ENCODE data around the gene ATAD2B.

The ATAD2B gene

GRCh38 chr2:23760736-23761135 lies 166.2 kb downstream of the ATAD2B start:
- no peak overlapping the region for H2AFZ ChIP-seq (ENCODE audit: low read length)
- H4K8ac ChIP-seq (ENCODE audit: low read depth, low read length), result no peak overlapping the region
- H3K14ac ChIP-seq (ENCODE audit: low read length), result no peak overlapping the region
- H3K18ac ChIP-seq (ENCODE audit: low read length), result no peak overlapping the region
- no peak overlapping the region for H3K4me2 ChIP-seq (ENCODE audit: insufficient read depth, low read length, poor library complexity, severe bottlenecking)
- DNase-seq (ENCODE audit: low spot score), result no peak
- H3K27ac ChIP-seq (replicated peaks; ENCODE audit: low read length), result no peak overlapping the region
- peaks cover 0 to 75% of the 10 kb centered on the region in 2 donors for H3K36me3 ChIP-seq (replicated peaks in 1 of 2; ENCODE audit: control insufficient read depth in 2 of 2, insufficient read depth in 2 of 2, low read length in 2 of 2)
- no peaks in the 10 kb centered on the region for H3K27me3 ChIP-seq (ENCODE audit: control insufficient read depth in 3 of 3, insufficient read depth in 3 of 3, low read depth in 1 of 3, low read length in 3 of 3)
- no peak overlapping the region for H3K4ac ChIP-seq (ENCODE audit: low read length)
- H3K4me1 ChIP-seq (ENCODE audit: control insufficient read depth in 2 of 2, insufficient read depth in 1 of 2, low read depth in 1 of 2, low read length in 2 of 2), result no peaks in the 10 kb centered on the region
- WGBS, 2 donors (ENCODE audit: extremely low coverage in 2 of 2, insufficient read length in 2 of 2, insufficient replicate concordance in 1 of 2), result no CpG with 5 or more reads among the region's 4 CpGs
- no peak overlapping the region for H3K9ac ChIP-seq (ENCODE audit: low read depth, low read length, poor library complexity)
- H2AK5ac ChIP-seq (ENCODE audit: low read depth, low read length), result no peak overlapping the region
- H3K23ac ChIP-seq (ENCODE audit: low read depth, low read length, poor library complexity), result no peak overlapping the region
- H3K9me3 ChIP-seq (replicated peaks in 1 of 2; ENCODE audit: control insufficient read depth in 2 of 2, insufficient read depth in 1 of 2, low read depth in 1 of 2, low read length in 2 of 2), result peaks cover 0 to 3% of the 10 kb centered on the region in 2 donors
- no peaks in the 10 kb centered on the region for H3K79me1 ChIP-seq (ENCODE audit: low read depth, low read length)
- H4K91ac ChIP-seq (ENCODE audit: low read depth, low read length, poor library complexity), result no peak overlapping the region
- H3K4me3 ChIP-seq (ENCODE audit: low read length in 2 of 2), result no peak overlapping the region
- H2BK15ac ChIP-seq (ENCODE audit: low read length), result no peak overlapping the region
- H2BK12ac ChIP-seq (ENCODE audit: low read length), result no peak overlapping the region
- H2BK5ac ChIP-seq (ENCODE audit: low read length), result no peak overlapping the region
- H2BK120ac ChIP-seq (ENCODE audit: low read depth, low read length), result no peak overlapping the region

GRCh38 chr2:23757686-23758433 lies 169.1 kb downstream of the ATAD2B start:
- Histone ChIP-seq H3K27me3 (ENCODE audit: control insufficient read depth in 3 of 3, insufficient read depth in 3 of 3, low read depth in 1 of 3, low read length in 3 of 3) (no peaks in the 10 kb centered on the region), H3K4me1 (ENCODE audit: control insufficient read depth in 2 of 2, insufficient read depth in 1 of 2, low read depth in 1 of 2, low read length in 2 of 2) (no peaks in the 10 kb centered on the region), H2BK120ac (ENCODE audit: low read depth, low read length) (no peak overlapping the region), H3K79me1 (ENCODE audit: low read depth, low read length) (no peaks in the 10 kb centered on the region), H3K18ac (ENCODE audit: low read length) (no peak overlapping the region), H2BK12ac (ENCODE audit: low read length) (no peak overlapping the region), H3K36me3 (replicated peaks in 1 of 2; ENCODE audit: control insufficient read depth in 2 of 2, insufficient read depth in 2 of 2, low read length in 2 of 2) (peaks cover 0 to 75% of the 10 kb centered on the region in 2 donors), H3K4me2 (ENCODE audit: insufficient read depth, low read length, poor library complexity, severe bottlenecking) (no peak overlapping the region), H3K9me3 (replicated peaks in 1 of 2; ENCODE audit: control insufficient read depth in 2 of 2, insufficient read depth in 1 of 2, low read depth in 1 of 2, low read length in 2 of 2) (peaks cover 0 to 3% of the 10 kb centered on the region in 2 donors), H2AFZ (ENCODE audit: low read length) (no peak overlapping the region), H2AK5ac (ENCODE audit: low read depth, low read length) (no peak overlapping the region), H2BK15ac (ENCODE audit: low read length) (no peak overlapping the region), H3K14ac (ENCODE audit: low read length) (no peak overlapping the region), H4K8ac (ENCODE audit: low read depth, low read length) (no peak overlapping the region), H3K9ac (ENCODE audit: low read depth, low read length, poor library complexity) (no peak overlapping the region), H3K4ac (ENCODE audit: low read length) (no peak overlapping the region), H2BK5ac (ENCODE audit: low read length) (no peak overlapping the region), H3K23ac (ENCODE audit: low read depth, low read length, poor library complexity) (no peak overlapping the region), H3K27ac (replicated peaks; ENCODE audit: low read length) (no peak overlapping the region), H4K91ac (ENCODE audit: low read depth, low read length, poor library complexity) (no peak overlapping the region), H3K4me3 (ENCODE audit: low read length in 2 of 2) (no peak overlapping the region)
- no peak for DNase-seq (ENCODE audit: low spot score)
- WGBS, 2 donors (ENCODE audit: extremely low coverage in 2 of 2, insufficient read length in 2 of 2, insufficient replicate concordance in 1 of 2), result 100% methylated on average over 3 of the region's 6 CpGs; no CpG with 5 or more reads in 1 of the 2 donors

- Histone ChIP-seq H2BK120ac (ENCODE audit: low read depth, low read length) (no peak overlapping the region), H3K4me2 (ENCODE audit: insufficient read depth, low read length, poor library complexity, severe bottlenecking) (no peak overlapping the region), H4K91ac (ENCODE audit: low read depth, low read length, poor library complexity) (no peak overlapping the region), H2AFZ (ENCODE audit: low read length) (no peak overlapping the region), H3K18ac (ENCODE audit: low read length) (no peak overlapping the region), H4K8ac (ENCODE audit: low read depth, low read length) (no peak overlapping the region), H3K4me1 (ENCODE audit: control insufficient read depth in 2 of 2, insufficient read depth in 1 of 2, low read depth in 1 of 2, low read length in 2 of 2) (no peaks in the 10 kb centered on the region), H2BK15ac (ENCODE audit: low read length) (no peak overlapping the region), H3K36me3 (replicated peaks in 1 of 2; ENCODE audit: control insufficient read depth in 2 of 2, insufficient read depth in 2 of 2, low read length in 2 of 2) (peaks cover 0 to 77% of the 10 kb centered on the region in 2 donors), H3K9me3 (replicated peaks in 1 of 2; ENCODE audit: control insufficient read depth in 2 of 2, insufficient read depth in 1 of 2, low read depth in 1 of 2, low read length in 2 of 2) (peaks cover 0 to 3% of the 10 kb centered on the region in 2 donors), H3K27ac (replicated peaks; ENCODE audit: low read length) (no peak overlapping the region), H3K23ac (ENCODE audit: low read depth, low read length, poor library complexity) (no peak overlapping the region), H3K14ac (ENCODE audit: low read length) (no peak overlapping the region), H3K4me3 (ENCODE audit: low read length in 2 of 2) (no peak overlapping the region), H3K79me1 (ENCODE audit: low read depth, low read length) (no peaks in the 10 kb centered on the region), H2BK5ac (ENCODE audit: low read length) (no peak overlapping the region), H2BK12ac (ENCODE audit: low read length) (no peak overlapping the region), H2AK5ac (ENCODE audit: low read depth, low read length) (no peak overlapping the region), H3K9ac (ENCODE audit: low read depth, low read length, poor library complexity) (no peak overlapping the region), H3K27me3 (ENCODE audit: control insufficient read depth in 3 of 3, insufficient read depth in 3 of 3, low read depth in 1 of 3, low read length in 3 of 3) (no peaks in the 10 kb centered on the region), H3K4ac (ENCODE audit: low read length) (no peak overlapping the region)
- WGBS, 2 donors (ENCODE audit: extremely low coverage in 2 of 2, insufficient read length in 2 of 2, insufficient replicate concordance in 1 of 2), result no CpG with 5 or more reads among the region's 7 CpGs
- DNase-seq (ENCODE audit: low spot score), result no peak
These were observed 170.2 kb downstream of the ATAD2B start for GRCh38 chr2:23756593-23757292.

GRCh38 chr2:23754970-23755369 lies 172.0 kb downstream of the ATAD2B start:
- Histone ChIP-seq H3K36me3 (replicated peaks in 1 of 2; ENCODE audit: control insufficient read depth in 2 of 2, insufficient read depth in 2 of 2, low read length in 2 of 2) (peaks cover 0 to 82% of the 10 kb centered on the region in 2 donors), H3K27ac (replicated peaks; ENCODE audit: low read length) (no peak overlapping the region), H3K4ac (ENCODE audit: low read length) (no peak overlapping the region), H3K23ac (ENCODE audit: low read depth, low read length, poor library complexity) (no peak overlapping the region), H3K14ac (ENCODE audit: low read length) (no peak overlapping the region), H2BK120ac (ENCODE audit: low read depth, low read length) (no peak overlapping the region), H2AK5ac (ENCODE audit: low read depth, low read length) (no peak overlapping the region), H3K9ac (ENCODE audit: low read depth, low read length, poor library complexity) (no peak overlapping the region), H3K4me3 (ENCODE audit: low read length in 2 of 2) (no peak overlapping the region), H3K4me2 (ENCODE audit: insufficient read depth, low read length, poor library complexity, severe bottlenecking) (no peak overlapping the region), H3K79me1 (ENCODE audit: low read depth, low read length) (no peaks in the 10 kb centered on the region), H3K18ac (ENCODE audit: low read length) (no peak overlapping the region), H2BK15ac (ENCODE audit: low read length) (no peak overlapping the region), H3K27me3 (ENCODE audit: control insufficient read depth in 3 of 3, insufficient read depth in 3 of 3, low read depth in 1 of 3, low read length in 3 of 3) (no peaks in the 10 kb centered on the region), H2BK5ac (ENCODE audit: low read length) (no peak overlapping the region), H2BK12ac (ENCODE audit: low read length) (no peak overlapping the region), H3K4me1 (ENCODE audit: control insufficient read depth in 2 of 2, insufficient read depth in 1 of 2, low read depth in 1 of 2, low read length in 2 of 2) (no peaks in the 10 kb centered on the region), H4K91ac (ENCODE audit: low read depth, low read length, poor library complexity) (no peak overlapping the region), H2AFZ (ENCODE audit: low read length) (no peak overlapping the region), H4K8ac (ENCODE audit: low read depth, low read length) (no peak overlapping the region), H3K9me3 (replicated peaks in 1 of 2; ENCODE audit: control insufficient read depth in 2 of 2, insufficient read depth in 1 of 2, low read depth in 1 of 2, low read length in 2 of 2) (peaks cover 0 to 3% of the 10 kb centered on the region in 2 donors)
- DNase-seq (ENCODE audit: low spot score), result no peak

Measured in neuronal stem cell (in vitro differentiated cells).